Vagina (tissue), 2 donors: Measurements from ENCODE around the gene LURAP1L. TPM values are rescaled to one million over a fixed set of nuclear protein-coding genes. Genes with fewer than 3 reads are reported as not detected.

Experiments used
- DNase-seq, 2 donors: peaks; one replicate each; pipeline ENCODE4 v3.0.0-alpha.2; 2017; ENCODE audit errors: extremely low spot score in 2 of 2
- H3K27ac ChIP-seq: fragments of 200-600 bp; sonication (generic); one replicate; pipeline ENCODE4 v1.5.1; 2019
- H3K27me3 ChIP-seq: fragments of 200-600 bp; sonication (generic); one replicate; pipeline ENCODE4 v1.5.1; 2019
- H3K36me3 ChIP-seq, 2 donors: fragments of 200-600 bp; sonication (generic); one replicate each; pipeline ENCODE4 v1.5.1; 2017 to 2019
- H3K4me1 ChIP-seq: fragments of 200-600 bp; sonication (generic); one replicate; pipeline ENCODE4 v1.5.1; 2019
- H3K4me3 ChIP-seq, 2 donors: fragments of 200-600 bp; sonication (generic); 1 replicate in 1 of 2; 2 replicates in 1 of 2; pipeline ENCODE4 v1.5.1; 2016 to 2019
- H3K9me3 ChIP-seq: fragments of 200-600 bp; sonication (generic); one replicate; pipeline ENCODE4 v1.5.1; 2019
- POLR2A ChIP-seq, 2 donors: fragments of 450-650 bp; IDR thresholded peaks; one replicate each; pipeline ENCODE4 v1.6.1; 2017; ENCODE audit warnings: antibody characterized with exemption in 2 of 2, mild to moderate bottlenecking in 2 of 2, moderate library complexity in 2 of 2
- POLR2AphosphoS5 ChIP-seq, 2 donors: sonication (generic); formaldehyde crosslinking; IDR thresholded peaks; one replicate each; pipeline ENCODE4 v1.9.0; 2017; ENCODE audit warnings: antibody characterized with exemption in 2 of 2, mild to moderate bottlenecking in 2 of 2, low read depth in 1 of 2; ENCODE audit not compliant: insufficient read depth in 1 of 2
- intact Hi-C: fragments of 100-400 bp; cut with DNase I; formaldehyde crosslinking; loops from one replicate; pipeline ENCODE4 v1.15.1; 2023
- total RNA-seq: library from RNA; depleted of rRNA; stranded (reverse); fragments of >200 nt; gene quantifications from one replicate; pipeline ENCODE4 v1.2.3, GENCODE V29; 2016
- TF ChIP-seq, protein P1 (sequence below), 3 experiments: fragments of 450-650 bp in 2 of 3; fragments of 200-600 bp in 1 of 3; sonication (generic) in 1 of 3; IDR thresholded peaks; one replicate each; pipeline ENCODE4 v1.5.1; 2017 to 2019; ENCODE audit warnings: antibody characterized with exemption in 3 of 3, mild to moderate bottlenecking in 2 of 3, moderate library complexity in 2 of 3

Gene LURAP1L
- total RNA-seq, 1 donor from 2014 or later = 14.5 TPM

DNA sequence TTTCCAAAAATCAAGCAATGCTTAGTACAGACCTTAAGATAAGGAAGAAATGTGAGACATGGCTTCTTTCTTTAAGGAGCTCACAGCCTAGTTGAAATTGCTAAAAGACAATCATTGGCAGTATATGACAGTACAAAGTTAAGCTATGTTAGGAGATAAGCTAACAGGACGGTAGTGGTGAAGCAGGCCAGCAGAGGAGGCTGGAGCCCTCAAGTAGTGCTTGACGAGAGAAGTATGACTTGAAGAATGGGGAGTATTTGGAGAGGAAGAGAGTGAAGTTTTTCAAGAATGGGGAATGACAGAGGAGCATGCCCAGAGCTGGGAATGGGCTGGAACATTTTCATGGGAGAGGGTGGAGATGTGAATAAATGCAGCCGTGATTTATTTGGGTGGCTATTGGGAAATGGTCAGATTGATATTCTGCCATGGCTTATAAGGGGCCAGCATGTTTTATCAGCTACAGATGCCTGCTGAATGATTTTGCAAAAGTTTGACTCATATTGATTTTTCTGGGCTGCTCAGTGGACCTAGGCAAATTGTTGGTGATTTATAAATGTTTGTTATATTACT, 43.7 kb downstream of the LURAP1L start:
- intact Hi-C loops = loop anchor here (10.0 kb wide), 1 partner anchor 64 kb away; no protein-coding TSS in a partner anchor

DNA sequence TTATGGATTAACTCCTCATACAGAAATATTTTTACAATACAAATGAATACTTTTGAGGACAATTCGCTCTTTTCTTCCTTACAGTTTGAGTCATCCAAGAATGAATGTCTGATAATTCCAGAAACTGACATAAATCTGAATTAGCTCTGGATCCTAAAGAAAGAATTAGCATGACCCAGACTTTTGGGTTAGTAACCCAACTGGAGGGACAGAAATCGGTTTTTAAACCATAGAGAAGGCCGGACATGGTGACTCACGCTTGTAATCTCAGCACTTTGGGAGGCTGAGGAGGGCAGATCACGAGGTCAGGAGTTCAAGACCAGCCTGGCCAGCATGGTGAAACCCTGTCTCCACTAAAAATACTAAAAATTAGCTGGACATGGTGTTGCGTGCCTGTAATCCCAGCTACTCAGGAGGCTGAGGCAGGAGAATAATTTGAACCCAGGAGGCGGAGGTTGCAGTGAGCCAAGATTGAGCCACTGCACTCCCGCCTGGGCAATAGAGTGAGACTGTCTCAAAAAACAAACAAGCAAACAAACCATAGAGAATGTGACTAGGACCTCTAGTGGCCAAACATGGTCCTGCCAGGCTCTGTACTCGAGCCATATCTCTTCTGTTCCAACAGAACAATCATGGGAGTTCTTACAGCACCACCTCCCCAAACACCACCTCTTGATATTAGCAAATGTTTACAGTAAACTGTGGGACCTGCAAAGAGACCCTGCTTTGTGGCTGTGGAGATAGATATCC, 44.8 kb downstream of the LURAP1L start:
- H3K4me3 ChIP-seq = no peak overlapping the region
- intact Hi-C loops = loop anchor here (10.0 kb wide), 1 partner anchor 65 kb away; no protein-coding TSS in a partner anchor
- H3K4me1 ChIP-seq = peaks cover 40% of the 10 kb centered on the region
- H3K27me3 ChIP-seq = no peaks in the 10 kb centered on the region
- TF ChIP-seq POLR2AphosphoS5 (IDR thresholded peaks at IDR 0.05; ENCODE audit: insufficient read depth in 1 of 2, low read depth in 1 of 2) (no peak), POLR2A (IDR thresholded peaks at IDR 0.05) (no peak)
- TF ChIP-seq, protein P1, sequence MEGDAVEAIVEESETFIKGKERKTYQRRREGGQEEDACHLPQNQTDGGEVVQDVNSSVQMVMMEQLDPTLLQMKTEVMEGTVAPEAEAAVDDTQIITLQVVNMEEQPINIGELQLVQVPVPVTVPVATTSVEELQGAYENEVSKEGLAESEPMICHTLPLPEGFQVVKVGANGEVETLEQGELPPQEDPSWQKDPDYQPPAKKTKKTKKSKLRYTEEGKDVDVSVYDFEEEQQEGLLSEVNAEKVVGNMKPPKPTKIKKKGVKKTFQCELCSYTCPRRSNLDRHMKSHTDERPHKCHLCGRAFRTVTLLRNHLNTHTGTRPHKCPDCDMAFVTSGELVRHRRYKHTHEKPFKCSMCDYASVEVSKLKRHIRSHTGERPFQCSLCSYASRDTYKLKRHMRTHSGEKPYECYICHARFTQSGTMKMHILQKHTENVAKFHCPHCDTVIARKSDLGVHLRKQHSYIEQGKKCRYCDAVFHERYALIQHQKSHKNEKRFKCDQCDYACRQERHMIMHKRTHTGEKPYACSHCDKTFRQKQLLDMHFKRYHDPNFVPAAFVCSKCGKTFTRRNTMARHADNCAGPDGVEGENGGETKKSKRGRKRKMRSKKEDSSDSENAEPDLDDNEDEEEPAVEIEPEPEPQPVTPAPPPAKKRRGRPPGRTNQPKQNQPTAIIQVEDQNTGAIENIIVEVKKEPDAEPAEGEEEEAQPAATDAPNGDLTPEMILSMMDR (IDR thresholded peaks at IDR 0.05) = no peak
- H3K27ac ChIP-seq = peak overlapping the region; percentile 62
- no peak for DNase-seq
- H3K36me3 ChIP-seq = no peaks in the 10 kb centered on the region
- no peaks in the 10 kb centered on the region for H3K9me3 ChIP-seq

More for the DNA sequence above, 43.7 kb downstream of the LURAP1L start:
- Histone ChIP-seq H3K36me3 (no peaks in the 10 kb centered on the region), H3K27me3 (no peaks in the 10 kb centered on the region), H3K27ac (peak overlapping the region; percentile 62), H3K4me3 (no peak overlapping the region), H3K9me3 (no peaks in the 10 kb centered on the region), H3K4me1 (peaks cover 50% of the 10 kb centered on the region)
- no peak for DNase-seq
- TF ChIP-seq, protein P1 (IDR thresholded peaks at IDR 0.05) = no peak
- TF ChIP-seq POLR2A (IDR thresholded peaks at IDR 0.05) (no peak), POLR2AphosphoS5 (IDR thresholded peaks at IDR 0.05; ENCODE audit: insufficient read depth in 1 of 2, low read depth in 1 of 2) (no peak)

DNA sequence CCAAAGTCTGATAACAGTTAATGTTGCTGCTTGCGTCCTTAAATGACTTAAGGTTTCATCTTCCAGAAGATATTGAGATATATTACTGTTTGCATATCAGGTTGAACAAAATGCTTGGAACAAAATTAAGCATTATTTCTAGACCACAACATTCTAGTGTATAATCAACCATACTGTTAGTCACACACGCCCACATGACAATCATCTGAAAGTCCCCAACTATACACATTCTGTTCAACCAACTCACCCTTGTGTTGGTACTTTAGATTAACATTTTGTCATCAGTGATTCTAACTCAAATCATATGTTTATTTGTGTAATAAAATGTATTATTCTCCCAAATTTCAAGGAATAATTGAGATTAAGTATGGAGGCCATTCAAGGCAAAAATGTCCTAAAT, 47.3 kb downstream of the LURAP1L start:
- no peaks in the 10 kb centered on the region for H3K27me3 ChIP-seq
- H3K4me1 ChIP-seq = peaks cover 26% of the 10 kb centered on the region
- intact Hi-C loops = no loop called here
- no peak overlapping the region for H3K4me3 ChIP-seq
- no peak for DNase-seq
- H3K27ac ChIP-seq = no peak overlapping the region
- no peaks in the 10 kb centered on the region for H3K9me3 ChIP-seq
- H3K36me3 ChIP-seq = no peaks in the 10 kb centered on the region
- TF ChIP-seq, protein P1 (IDR thresholded peaks at IDR 0.05) = no peak
- TF ChIP-seq POLR2A (IDR thresholded peaks at IDR 0.05) (no peak), POLR2AphosphoS5 (IDR thresholded peaks at IDR 0.05; ENCODE audit: insufficient read depth in 1 of 2, low read depth in 1 of 2) (no peak)

DNA sequence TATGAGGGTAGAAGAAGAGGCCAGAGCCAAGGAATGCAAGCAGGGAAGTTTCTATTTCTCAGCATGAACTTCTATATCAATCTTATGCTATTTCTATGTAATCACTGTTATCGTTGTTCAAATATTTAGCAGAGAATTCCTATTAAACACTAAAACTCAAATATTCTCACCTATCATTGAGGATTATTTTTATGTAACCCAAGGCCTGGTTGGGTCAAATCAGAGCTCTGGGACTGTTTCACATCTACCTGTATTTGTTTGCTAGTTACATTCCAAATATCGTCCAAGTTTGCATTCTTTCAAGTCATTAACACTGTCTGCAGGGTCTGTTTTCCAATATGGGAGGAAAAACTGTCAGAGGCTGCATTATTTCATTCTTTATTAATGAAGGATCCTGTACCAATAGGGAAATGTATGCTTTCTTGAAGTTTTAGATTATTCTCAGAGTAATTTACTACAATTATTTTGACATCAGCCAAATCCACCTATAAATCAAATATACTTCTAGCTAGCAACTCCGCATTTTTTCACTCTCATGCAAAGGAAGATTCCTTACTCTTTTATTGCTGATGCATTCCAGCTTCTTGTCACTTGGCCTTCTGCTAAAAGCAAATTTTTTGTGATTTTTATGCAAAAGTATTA, 52.2 kb downstream of the LURAP1L start:
- no peak overlapping the region for H3K27ac ChIP-seq
- H3K27me3 ChIP-seq = no peaks in the 10 kb centered on the region
- TF ChIP-seq POLR2A (IDR thresholded peaks at IDR 0.05) (no peak), POLR2AphosphoS5 (IDR thresholded peaks at IDR 0.05; ENCODE audit: insufficient read depth in 1 of 2, low read depth in 1 of 2) (no peak)
- TF ChIP-seq, protein P1 (IDR thresholded peaks at IDR 0.05) = no peak
- no peak for DNase-seq
- no peaks in the 10 kb centered on the region for H3K36me3 ChIP-seq
- no peak overlapping the region for H3K4me3 ChIP-seq
- intact Hi-C loops = no loop called here
- no peaks in the 10 kb centered on the region for H3K4me1 ChIP-seq
- H3K9me3 ChIP-seq = no peaks in the 10 kb centered on the region
